Posterior vena cava (tissue), 2 donors: ENCODE data around the gene CREBBP. TPM values are rescaled to one million over a fixed set of nuclear protein-coding genes. Genes with fewer than 3 reads are reported as not detected.
A peak's percentile ranks its signal among the peaks of the same experiment; 100 is the strongest.

Experiments used
- DNase-seq: peaks from one replicate; pipeline ENCODE4 v3.0.0-alpha.2; 2020; ENCODE audit warnings: low spot score
- intact Hi-C, 2 donors: fragments of 100-400 bp; cut with DNase I; formaldehyde crosslinking; loops; one replicate each; pipeline versions ENCODE4 v1.14.1 to v1.14.2; 2022 to 2023
- total RNA-seq, 2 donors: library from RNA; stranded (reverse); fragmentation: NEBNext Ultra II Directional; extraction: Animal tissue kit (Norgen Biotek cat#: 25700); gene quantifications; one replicate each; pipeline ENCODE4 v1.2.1, GENCODE V29; 2021
- donor health status: DM: yes; HTN: yes; CAD: no.
- donor health status: DM: yes; HTN: yes; CAD: no.

CREBBP gene
- total RNA-seq, 2 donors from 2014 or later: 48.4 to 56.8 TPM

- intact Hi-C loops: no loop called here
- no peak for DNase-seq
Measured at GRCh38 chr16:3882531-3882930, 2.0 kb upstream of the CREBBP start.

GRCh38 chr16:3881499-3881990, 1.0 kb upstream of the CREBBP start:
- intact Hi-C loops: no loop called here
- DNase-seq: no peak

GRCh38 chr16:3879887-3880564, 487 bp downstream of the CREBBP start:
- intact Hi-C loops: loop anchor here (5.0 to 10.0 kb wide), 3 partner anchors 98 to 185 kb away; no protein-coding TSS in a partner anchor
- DNase-seq: peak; percentile 92

- DNase-seq: peak; percentile 85
- intact Hi-C loops: loop anchor here (5.0 to 10.0 kb wide), 3 partner anchors 97 to 185 kb away; no protein-coding TSS in a partner anchor
Measured at GRCh38 chr16:3879258-3879886, 1.1 kb downstream of the CREBBP start.

- intact Hi-C loops: loop anchor here (5.0 to 10.0 kb wide), 3 partner anchors 96 to 184 kb away; no protein-coding TSS in a partner anchor
- DNase-seq: peak; percentile 46
Measured at GRCh38 chr16:3878610-3879009, 1.9 kb downstream of the CREBBP start.

- intact Hi-C loops: loop anchor here (5.0 to 10.0 kb wide), 3 partner anchors 94 to 182 kb away; no protein-coding TSS in a partner anchor
- peak; percentile 45 for DNase-seq
Measured at GRCh38 chr16:3876695-3877094, 3.8 kb downstream of the CREBBP start.

- intact Hi-C loops: loop anchor here (5.0 to 10.0 kb wide), 3 partner anchors 94 to 181 kb away; no protein-coding TSS in a partner anchor
- no peak for DNase-seq
Measured at GRCh38 chr16:3876160-3876559, 4.4 kb downstream of the CREBBP start.

- intact Hi-C loops: loop anchor here (5.0 to 10.0 kb wide), 3 partner anchors 93 to 180 kb away; no protein-coding TSS in a partner anchor
- no peak for DNase-seq
Measured at GRCh38 chr16:3874794-3875692, 5.5 kb downstream of the CREBBP start.

GRCh38 chr16:3874242-3874641, 6.3 kb downstream of the CREBBP start:
- intact Hi-C loops: loop anchor here (10.0 kb wide), 2 partner anchors 109 to 179 kb away; no protein-coding TSS in a partner anchor
- DNase-seq: peak; percentile 50

- intact Hi-C loops: loop anchor here (10.0 kb wide), 2 partner anchors 109 to 179 kb away; no protein-coding TSS in a partner anchor
Measured at GRCh38 chr16:3873482-3874173, 6.9 kb downstream of the CREBBP start.

GRCh38 chr16:3872216-3872895, 8.2 kb downstream of the CREBBP start:
- intact Hi-C loops: loop anchor here (10.0 kb wide), 2 partner anchors 108 to 178 kb away; no protein-coding TSS in a partner anchor

More at GRCh38 chr16:3873482-3874173, 6.9 kb downstream of the CREBBP start:
- DNase-seq: no peak

GRCh38 chr16:3868967-3869366, 11.5 kb downstream of the CREBBP start:
- DNase-seq: no peak
- intact Hi-C loops: loop anchor here in 1 of 2 donors (10.0 kb wide), 1 partner anchor 54 kb away; no protein-coding TSS in a partner anchor

More at GRCh38 chr16:3872216-3872895, 8.2 kb downstream of the CREBBP start:
- DNase-seq: peak; percentile 20

GRCh38 chr16:3868556-3868955, 12.0 kb downstream of the CREBBP start:
- no peak for DNase-seq
- intact Hi-C loops: loop anchor here in 1 of 2 donors (10.0 kb wide), 1 partner anchor 54 kb away; no protein-coding TSS in a partner anchor

- no peak for DNase-seq
- intact Hi-C loops: loop anchor here in 1 of 2 donors (10.0 kb wide), 1 partner anchor 52 kb away; no protein-coding TSS in a partner anchor
Measured at GRCh38 chr16:3866703-3867431, 13.6 kb downstream of the CREBBP start.

GRCh38 chr16:3865241-3865640, 15.3 kb downstream of the CREBBP start:
- intact Hi-C loops: loop anchor here in 1 of 2 donors (10.0 kb wide), 1 partner anchor 50 kb away; no protein-coding TSS in a partner anchor
- DNase-seq: no peak

- DNase-seq: no peak
- intact Hi-C loops: loop anchor here in 1 of 2 donors (10.0 kb wide), 1 partner anchor 50 kb away; no protein-coding TSS in a partner anchor
Measured at GRCh38 chr16:3864562-3864961, 16.0 kb downstream of the CREBBP start.

- no peak for DNase-seq
- intact Hi-C loops: loop anchor here in 1 of 2 donors (10.0 kb wide), 1 partner anchor 49 kb away; no protein-coding TSS in a partner anchor
Measured at GRCh38 chr16:3863587-3863986, 16.9 kb downstream of the CREBBP start.
